GM18520 (cell line): Measurements from ENCODE around the gene CCNJL.
"Not testable (repeated sequence)": the region's sequence is repeated elsewhere in the genome, so short reads cannot be mapped to it uniquely, and the experiment has no call there.

ENCODE experiments used
- ATAC-seq: cut with Tn5 transposase; IDR thresholded peaks from one replicate; pipeline ENCODE4 v1.9.1; 2021; ENCODE audit not compliant: unreplicated experiment

CCNJL gene

GRCh38 chr5:160334716-160335115 lies 22.4 kb upstream of the CCNJL start:
- not testable (repeated sequence) for ATAC-seq

- no peak for ATAC-seq
Observed at GRCh38 chr5:160333721-160334120, 21.4 kb upstream of the CCNJL start.

GRCh38 chr5:160330212-160330611 lies 17.8 kb upstream of the CCNJL start:
- no peak for ATAC-seq

GRCh38 chr5:160327818-160328217 lies 15.5 kb upstream of the CCNJL start:
- ATAC-seq, result no peak

- no peak for ATAC-seq
Observed at GRCh38 chr5:160326981-160327380, 14.6 kb upstream of the CCNJL start.

GRCh38 chr5:160325716-160326115 lies 13.4 kb upstream of the CCNJL start:
- no peak for ATAC-seq

GRCh38 chr5:160324886-160325285 lies 12.5 kb upstream of the CCNJL start:
- no peak for ATAC-seq

- ATAC-seq, result no peak
Observed at GRCh38 chr5:160318409-160318808, 6.0 kb upstream of the CCNJL start.

- no peak for ATAC-seq
Observed at GRCh38 chr5:160317434-160317833, 5.1 kb upstream of the CCNJL start.

GRCh38 chr5:160315968-160316367 lies 3.6 kb upstream of the CCNJL start:
- ATAC-seq, result no peak

- ATAC-seq, result no peak
Observed at GRCh38 chr5:160312960-160313727, 780 bp upstream of the CCNJL start.

GRCh38 chr5:160311491-160312133 lies 752 bp downstream of the CCNJL start:
- no peak for ATAC-seq

GRCh38 chr5:160310552-160311295 lies 1.6 kb downstream of the CCNJL start:
- no peak for ATAC-seq

- ATAC-seq, result no peak
Observed at GRCh38 chr5:160310140-160310539, 2.2 kb downstream of the CCNJL start.

- no peak for ATAC-seq
Observed at GRCh38 chr5:160306696-160307095, 5.7 kb downstream of the CCNJL start.

GRCh38 chr5:160305319-160305718 lies 7.0 kb downstream of the CCNJL start:
- ATAC-seq, result no peak

- no peak for ATAC-seq
Observed at GRCh38 chr5:160303690-160304089, 8.7 kb downstream of the CCNJL start.

GRCh38 chr5:160298189-160298588 lies 14.2 kb downstream of the CCNJL start:
- no peak for ATAC-seq

GRCh38 chr5:160297776-160298175 lies 14.6 kb downstream of the CCNJL start:
- ATAC-seq, result no peak

- no peak for ATAC-seq
Observed at GRCh38 chr5:160297004-160297403, 15.4 kb downstream of the CCNJL start.

GRCh38 chr5:160296496-160296895 lies 15.9 kb downstream of the CCNJL start:
- ATAC-seq, result no peak
